Activated gamma-delta T cell (primary cell): ENCODE measurements around the gene ALX3.

ENCODE experiments used
- DNase-seq: peaks from one replicate; lab custom pipeline; 2025; lab: John Stamatoyannopoulos, UW

The ALX3 gene

DNA sequence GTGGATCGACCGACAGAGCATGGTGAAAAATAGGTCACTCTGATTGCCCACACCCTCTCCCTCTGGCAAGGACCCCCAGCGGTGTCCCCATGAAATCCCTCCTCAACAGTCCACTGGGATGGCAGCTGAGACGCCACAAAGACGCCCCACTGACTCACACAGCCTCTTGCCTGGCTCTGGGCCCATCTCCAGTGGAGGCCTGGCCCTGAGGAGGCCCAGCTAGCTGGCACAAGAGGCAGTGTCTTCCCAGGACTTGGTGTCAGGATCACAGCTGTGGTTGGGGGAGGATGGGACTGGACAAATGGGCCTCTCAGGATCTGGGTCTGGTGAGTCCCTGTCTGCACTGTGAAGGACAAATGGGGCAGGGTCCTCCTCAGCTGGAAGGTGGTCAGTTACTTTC is 4.6 kb downstream of the ALX3 start:
- no peak for DNase-seq

DNA sequence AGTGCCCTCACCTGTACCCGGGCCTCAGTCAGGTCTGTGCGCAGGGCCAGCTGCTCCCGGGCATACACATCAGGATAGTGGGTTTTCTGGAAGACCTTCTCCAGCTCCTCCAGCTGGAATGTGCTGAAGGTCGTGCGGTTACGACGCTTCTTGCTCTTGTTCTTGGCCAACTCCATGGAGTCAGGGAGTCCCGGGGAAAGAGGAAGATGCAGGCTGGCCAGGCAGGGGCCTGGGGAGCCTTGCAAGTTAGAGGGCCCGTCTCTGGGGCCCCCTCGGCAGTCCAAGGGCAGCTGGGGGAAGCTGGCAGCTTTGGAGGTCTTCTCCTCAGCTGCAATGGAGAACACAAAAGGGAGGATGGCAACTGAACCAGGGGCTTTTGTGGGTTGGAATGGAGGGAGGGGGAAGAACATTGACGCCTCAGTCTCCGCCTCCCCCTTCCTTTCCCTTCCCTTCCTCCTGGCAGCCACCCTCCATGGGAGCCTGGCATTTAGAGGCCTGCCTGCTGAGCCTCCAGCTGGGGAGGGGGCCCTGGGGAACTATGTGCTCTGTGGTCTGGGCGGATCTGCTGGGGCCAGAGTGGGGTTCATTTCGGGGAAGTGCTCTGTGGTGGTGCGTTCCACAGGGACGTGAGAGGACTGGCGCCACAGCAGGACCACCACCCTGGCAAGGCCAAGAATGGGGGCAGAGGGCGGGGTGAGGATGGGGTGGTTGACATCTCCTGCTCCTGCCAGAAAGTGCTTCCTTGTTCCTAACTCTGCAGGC is 5.7 kb downstream of the ALX3 start:
- DNase-seq: no peak

DNA sequence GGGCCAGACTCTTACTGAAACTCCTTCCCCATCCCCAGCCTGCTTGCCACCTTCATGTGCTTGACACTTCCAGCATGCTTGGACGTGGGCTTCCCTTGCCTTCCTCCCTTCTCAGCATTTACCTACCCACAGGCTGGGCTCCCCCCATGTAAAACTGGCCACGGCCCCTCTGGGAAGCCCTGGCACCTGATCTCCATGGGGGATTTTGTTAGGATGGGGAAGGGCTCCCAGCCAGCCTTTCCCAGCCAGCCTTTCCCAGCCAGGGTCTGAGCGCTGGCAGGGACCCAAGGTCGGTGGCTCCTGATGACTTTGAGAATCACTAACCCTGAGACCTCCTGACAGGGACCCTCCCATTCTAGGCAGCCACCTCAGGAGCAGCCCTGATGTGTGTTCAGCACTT is 6.7 kb downstream of the ALX3 start:
- DNase-seq: no peak

DNA sequence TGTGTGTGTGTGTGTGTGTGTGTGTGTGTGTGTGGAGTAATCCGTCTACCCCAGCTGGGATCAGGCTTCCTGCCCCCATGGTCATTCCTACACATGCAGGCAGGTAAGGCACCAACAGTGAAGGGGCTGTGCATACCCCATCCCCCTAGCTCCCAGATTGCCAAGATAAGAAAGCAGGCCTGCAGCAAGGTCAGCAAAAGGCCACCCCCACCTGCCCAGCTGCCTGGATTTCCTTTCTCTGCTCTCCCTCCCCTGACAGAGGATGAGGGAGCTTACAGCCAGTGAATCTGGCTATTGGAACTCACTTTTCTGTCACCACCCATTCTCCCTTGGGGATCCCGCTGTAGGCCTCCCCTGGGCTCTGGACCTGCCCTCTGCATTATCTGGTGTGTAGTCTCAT is 7.9 kb downstream of the ALX3 start:
- no peak for DNase-seq

DNA sequence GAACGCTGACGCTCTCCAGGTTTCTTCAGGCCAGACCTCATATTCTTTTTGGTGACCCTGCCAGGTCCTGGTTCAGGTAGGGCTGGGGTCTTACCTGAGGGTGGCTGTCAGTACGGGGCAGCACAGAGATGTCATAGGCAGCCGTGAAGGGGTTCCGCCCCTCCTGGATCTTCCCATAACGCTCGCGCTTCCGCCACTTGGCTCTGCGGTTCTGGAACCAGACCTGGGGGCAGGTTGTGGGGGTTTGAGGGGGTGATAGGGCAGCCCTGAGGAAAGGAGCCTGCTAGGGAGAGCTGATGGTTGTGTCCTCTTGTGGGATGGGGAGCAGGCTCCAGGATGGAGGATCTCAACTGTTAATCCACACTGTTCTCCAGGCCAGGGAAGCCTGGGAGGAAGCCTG is 9.1 kb downstream of the ALX3 start:
- no peak for DNase-seq

DNA sequence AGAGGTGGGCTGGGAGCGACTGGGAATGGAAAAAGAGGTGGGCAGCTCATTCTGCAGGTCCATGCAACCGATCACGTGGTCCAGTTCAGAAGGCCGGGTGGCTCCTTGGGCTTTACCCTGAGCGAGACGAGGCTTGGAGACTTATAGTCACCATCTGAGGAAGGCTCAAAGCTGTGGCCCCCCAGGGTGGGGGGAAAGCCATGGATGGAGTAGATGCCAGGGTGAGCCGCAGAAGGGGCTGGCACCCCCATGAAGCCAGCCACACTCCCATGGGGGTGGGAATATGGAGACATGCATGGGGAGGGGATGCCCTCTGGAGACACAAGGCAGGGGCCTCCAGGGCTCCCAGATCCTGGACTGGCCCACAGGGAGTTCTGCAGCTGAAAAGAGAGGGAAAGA is 9.8 kb downstream of the ALX3 start:
- DNase-seq: no peak

DNA sequence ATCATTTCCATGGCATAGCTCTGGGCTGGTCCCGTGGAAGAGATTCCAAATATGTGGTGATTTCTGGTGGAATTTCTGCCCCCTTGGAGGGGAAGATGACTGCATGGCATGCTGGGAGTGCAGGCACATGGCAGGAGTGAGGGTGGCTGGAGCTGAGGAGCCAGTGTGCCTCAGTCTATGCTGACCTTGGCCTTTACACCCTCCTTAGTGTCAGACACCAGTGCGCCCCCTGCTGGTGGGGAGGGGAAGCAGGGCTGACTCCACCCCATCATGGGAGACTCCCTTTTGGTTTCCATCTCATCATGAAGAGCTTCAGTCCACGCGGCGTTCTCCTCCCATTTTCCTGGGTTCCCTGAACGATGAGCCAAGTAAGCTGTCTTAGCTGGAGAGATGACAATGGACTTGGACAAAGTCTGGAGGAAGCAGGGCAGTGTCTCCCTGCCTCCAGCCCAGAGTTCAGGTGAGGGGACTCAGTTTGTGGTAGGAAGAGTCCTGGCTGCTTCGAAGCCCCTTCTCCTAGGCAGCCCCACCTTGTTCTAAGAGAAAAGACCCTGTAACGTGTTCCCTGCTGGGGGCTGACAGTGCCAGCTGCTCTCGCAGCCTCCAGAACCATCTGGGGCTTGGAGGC is 10.3 kb downstream of the ALX3 start:
- DNase-seq: no peak

DNA sequence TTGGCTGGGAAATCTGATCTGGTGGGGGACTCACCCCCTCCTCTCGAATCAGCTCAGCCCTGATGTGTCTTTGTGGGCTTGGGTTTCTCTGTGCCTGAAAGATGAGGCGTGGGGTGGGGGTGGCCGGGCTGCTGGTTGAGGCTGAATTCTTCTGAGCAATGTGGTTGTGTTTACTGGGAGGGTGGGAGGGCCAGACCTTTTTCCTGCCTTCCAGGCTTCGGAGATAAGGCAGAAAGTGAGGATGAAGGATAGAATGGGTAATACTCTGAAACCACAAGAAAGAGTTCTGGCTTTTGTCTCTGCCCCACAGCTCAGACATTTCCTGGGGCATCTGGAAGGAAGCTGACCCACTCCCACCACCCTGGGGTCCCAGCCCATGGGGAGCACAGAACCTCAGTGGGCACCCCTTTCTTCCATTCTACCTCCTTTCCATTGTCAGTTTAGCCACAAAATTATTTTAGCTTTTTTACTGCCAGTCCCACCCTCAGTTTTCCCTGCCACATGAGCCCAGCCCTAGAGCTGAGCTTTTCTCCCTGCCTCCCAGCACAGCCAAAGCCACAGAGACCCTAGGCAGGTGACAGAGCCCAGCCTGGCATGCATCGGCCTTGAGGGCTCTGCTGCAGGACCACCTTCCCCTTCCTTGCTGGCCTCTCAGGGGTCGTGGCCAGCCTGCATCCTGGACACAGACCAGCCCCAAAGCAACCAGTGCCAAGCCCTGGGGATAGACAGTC is 11.2 kb downstream of the ALX3 start:
- DNase-seq: no peak

DNA sequence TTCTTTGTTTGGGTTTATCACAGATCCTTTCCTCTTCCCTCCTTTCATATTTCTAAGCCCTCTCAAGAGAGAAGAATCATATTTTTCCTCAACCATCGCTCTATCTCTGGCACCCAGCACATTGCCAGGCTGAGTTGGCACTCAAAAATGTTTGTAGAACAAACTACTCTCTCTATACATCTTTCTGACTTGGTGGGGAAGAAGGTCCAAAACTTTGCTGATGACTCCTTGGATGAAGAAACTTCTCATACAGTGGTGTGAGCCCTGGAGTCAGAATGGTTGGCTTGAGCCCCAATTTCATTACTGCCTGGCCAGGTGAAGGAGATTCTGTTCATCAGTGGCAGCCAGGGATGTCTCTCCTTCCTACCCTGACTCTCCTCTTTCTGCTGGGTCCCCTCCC is 11.9 kb downstream of the ALX3 start:
- DNase-seq: no peak

DNA sequence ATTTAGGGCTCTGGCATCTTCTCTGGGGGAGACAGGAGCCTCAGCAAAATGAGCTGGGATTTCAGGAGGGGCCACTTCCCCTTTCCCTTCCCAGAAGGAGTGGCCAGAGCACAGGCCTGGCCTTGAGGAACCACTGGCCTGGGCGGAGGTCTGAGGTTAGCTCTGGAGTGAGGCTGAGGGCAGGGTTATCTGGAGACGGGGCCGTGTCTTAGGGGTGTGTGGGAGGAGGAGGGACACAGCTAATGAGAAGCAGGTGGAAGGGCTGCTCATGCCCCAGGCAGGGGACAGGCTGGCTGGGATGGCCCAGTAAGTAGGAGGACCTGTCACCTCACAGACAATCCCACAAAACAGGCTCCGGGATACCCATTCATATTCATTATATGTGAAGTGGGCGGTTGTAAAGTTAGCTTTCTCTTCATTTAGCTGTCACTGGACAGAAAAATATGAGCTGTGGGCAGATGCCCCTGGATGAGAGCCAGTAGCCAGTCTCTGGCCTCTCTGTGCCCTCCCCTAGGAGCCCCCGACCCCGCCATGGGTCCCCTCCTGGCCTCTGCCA is 12.4 kb downstream of the ALX3 start:
- no peak for DNase-seq

DNA sequence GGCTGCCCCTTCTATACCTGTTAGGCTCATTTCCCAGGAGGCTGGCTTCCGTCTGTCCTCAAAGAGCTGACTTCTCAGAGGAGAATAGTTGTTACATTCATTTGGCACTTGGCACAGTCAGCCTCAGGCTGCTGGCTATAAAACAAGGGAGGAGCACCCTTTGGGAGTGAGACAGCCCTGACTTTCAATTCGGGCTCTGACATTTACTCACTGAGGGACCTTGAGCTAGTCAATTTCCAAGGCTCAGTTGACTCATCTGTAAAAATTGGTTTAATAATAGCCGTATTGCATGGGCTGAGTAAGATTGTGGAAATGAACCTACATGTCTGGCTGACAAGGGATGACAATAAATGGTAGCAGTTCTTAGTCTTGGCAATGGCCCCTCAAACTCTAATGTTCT is 13.7 kb downstream of the ALX3 start:
- no peak for DNase-seq

DNA sequence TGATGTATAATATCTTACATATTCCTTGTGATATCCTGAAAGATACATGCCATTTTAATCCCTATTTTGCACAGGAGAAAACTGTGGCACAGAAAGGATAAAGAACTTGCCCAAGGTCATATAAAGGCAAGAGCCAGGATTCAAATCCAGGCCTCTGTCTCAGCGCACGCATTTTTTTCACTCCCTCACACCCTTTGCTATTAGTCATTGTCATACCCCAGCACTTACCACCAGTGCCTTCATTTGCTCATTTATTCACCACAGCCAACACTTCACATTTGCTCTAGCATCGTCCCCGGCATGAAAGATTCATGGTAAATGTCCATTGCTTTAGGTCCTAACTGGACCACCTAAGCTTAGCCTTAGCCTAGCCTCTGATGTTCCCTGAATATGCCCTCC is 14.2 kb downstream of the ALX3 start:
- DNase-seq: no peak

DNA sequence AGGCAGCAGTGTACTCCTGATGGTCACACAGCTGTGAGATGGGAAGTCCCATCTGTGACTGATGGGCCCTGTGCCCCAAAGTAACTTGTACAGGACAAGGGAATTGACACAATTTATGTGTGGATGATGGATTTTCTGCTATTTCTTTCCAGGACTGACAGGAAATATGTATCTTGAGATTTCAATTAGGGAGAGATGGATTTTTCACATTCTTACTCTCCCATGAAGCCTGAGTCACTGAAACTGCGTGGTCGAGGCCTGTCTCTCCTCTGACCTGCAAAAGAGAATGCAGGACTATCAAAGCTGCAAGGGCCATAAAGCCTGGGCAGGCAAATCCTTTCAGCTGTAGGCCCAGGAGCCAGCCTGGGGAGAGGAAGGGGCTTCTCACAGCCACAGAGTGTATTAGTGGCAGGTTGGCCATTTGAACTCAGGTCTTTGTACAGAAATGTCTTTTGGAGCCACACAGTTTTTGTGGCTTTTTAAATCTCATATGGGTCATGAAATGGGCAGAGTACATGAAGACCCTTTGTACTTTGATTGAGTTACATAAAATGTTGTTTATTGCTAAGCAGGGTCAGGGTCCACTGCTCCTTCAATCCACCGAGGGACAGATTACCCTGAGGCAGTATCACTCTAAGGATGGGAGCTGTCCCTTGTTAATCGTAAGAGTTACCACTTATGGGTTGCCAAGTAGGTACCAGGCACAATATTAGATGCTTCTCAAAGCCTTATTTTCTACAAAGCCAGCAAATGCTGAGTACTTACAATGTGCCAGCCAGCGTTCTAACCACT is 14.8 kb downstream of the ALX3 start:
- no peak for DNase-seq

DNA sequence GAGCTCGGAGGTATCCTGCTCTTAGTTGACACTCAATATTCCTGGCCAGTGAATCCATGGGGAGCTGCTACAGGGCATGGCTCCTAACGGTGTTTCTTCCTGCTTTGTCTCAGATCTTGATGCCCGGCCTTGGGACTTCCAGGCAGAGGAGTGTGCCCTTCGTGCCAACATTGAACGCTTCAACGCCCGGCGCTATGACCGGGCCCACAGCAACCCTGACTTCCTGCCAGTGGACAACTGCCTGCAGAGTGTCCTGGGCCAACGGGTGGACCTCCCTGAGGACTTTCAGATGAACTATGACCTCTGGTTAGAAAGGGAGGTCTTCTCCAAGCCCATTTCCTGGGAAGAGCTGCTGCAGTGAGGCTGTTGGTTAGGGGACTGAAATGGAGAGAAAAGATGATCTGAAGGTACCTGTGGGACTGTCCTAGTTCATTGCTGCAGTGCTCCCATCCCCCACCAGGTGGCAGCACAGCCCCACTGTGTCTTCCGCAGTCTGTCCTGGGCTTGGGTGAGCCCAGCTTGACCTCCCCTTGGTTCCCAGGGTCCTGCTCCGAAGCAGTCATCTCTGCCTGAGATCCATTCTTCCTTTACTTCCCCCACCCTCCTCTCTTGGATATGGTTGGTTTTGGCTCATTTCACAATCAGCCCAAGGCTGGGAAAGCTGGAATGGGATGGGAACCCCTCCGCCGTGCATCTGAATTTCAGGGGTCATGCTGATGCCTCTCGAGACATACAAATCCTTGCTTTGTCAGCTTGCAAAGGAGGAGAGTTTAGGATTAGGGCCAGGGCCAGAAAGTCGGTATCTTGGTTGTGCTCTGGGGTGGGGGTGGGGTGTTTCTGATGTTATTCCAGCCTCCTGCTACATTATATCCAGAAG is 16.7 kb downstream of the ALX3 start:
- DNase-seq: no peak

DNA sequence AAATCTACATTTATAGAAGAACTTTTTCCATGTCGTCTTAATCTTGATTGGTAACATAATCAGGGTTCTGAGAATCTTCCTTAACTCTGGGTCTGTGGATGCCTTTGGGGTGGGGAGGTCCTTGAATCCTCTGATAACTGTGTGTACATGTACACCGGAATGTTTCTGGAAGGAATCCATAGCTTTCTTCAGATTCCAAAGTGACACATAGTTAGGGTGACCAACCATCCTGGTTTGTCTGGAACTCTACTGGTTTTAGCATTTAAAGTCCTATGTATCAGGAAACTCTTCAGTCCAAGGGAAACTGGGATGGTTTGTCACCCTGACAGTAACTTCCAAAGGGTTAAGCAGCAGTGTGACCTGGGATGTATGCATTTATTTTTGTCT is 19.2 kb downstream of the ALX3 start:
- DNase-seq: no peak

DNA sequence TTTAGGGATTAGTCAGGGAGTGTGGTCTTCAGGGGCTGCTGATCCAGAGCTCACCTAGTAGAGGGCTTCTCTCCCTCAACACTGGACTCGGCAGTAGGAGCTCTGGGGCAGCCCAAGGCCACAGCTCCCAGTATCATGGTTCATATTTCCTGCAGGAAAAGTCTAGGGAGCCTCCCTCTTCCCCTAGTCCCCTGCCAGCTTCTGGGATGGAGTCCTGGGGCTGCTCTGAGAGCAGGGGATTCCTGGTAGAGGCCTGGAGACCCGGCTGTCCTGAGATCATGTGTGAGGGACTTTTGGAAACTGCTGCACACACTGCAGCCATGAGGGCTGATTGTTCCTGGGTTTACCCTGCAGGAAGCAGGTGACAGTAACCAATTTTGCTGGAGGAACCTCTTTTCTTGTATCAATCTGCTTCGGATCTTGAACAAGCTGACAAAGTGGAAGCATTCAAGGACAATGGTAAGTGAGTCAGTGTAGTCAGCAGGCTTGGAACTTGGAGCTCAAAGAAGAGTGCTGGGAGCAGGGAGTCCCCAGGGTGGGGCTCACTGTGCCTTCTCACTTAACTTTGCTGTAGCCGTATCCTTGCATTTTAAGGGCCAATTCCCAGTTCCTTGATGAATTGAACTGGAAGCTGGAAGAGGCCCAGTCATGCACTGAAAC is 19.7 kb downstream of the ALX3 start:
- no peak for DNase-seq

DNA sequence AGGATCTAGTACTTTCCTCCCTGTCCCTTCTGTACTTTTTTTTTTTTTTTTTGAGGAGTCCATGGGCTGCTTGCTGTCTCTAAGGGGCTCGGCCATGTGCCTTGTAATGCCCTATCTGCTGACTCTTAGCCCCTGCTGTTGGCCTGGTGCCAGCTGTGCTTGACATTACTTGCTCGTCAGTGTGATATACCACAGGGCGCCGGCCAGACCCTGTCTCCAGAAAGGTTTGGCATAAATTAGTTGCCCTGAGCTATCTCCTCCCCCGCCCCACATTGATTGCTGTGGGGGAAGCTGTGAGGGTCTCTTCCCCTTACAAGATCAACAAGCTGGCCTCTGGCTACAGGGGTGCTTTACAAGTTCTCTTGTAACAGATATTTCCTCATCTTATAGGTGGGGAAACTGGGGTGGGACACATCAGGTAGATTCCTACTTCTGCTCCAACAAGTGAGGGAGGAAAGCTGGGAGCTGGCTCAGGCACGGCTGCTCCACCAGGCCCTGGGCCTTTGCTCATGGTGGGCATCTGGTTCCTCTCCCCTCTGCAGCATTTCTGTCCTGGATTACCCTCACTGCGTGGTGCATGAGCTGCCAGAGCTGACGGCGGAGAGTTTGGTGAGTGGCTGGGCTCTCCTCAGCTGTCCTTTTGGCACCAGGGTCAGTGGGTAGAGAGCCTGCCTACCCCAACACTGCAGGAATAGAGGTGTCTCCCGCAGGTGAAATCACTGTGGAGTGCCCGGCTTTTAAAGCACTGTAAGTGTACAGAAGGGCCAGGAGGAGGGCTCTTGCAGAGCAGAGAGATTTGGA is 20.5 kb downstream of the ALX3 start:
- DNase-seq: no peak

DNA sequence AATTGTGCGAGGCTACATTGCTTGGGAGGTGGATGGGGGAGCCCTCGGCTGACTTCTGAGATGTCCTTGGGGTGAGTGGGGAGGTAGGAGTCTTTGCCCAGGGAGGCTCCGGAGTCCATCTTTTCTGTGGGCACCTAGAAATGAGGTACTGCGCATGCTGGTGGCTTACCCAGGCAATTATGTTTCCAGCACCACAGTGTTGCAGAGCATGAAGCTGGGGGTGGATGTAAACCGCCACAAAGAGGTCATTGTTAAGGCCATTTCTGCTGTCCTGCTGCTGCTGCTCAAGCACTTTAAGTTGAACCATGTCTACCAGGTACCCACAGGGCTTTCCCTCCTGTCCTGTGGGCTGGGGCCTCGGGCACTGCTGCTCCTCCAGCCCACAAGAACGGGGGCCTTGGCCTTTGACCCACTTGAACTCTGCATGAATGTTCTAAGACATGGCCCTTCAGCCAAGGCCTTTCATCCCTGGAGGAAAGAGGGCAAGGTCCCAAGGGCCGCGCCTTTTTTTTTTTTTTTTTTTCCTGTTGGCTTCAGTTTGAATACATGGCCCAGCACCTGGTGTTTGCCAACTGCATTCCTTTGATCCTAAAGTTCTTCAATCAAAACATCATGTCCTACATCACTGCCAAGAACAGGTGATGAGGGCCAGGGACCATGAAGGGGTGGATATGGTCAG is 21.4 kb downstream of the ALX3 start:
- DNase-seq: no peak

DNA sequence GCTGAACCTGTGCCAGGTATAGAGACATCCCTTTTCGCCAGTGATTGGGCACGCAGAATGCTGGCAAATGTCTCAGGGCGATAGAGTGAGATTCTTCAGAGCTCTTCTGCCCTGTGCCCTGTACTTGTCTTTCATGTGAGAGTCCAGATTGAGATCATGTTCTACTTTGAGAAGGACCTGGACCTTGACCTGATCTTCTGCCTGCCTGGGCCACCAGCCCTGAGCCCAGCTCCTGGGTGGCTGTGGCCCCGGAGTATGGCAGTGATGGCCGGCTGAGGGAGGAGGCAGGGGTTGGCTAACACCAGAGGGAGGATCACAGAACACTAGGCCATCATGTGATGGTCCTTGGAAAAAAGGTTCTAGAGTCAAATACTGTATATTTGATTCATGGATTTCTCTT is 22.2 kb downstream of the ALX3 start:
- no peak for DNase-seq
